NCI-H345 (cell line): ENCODE data around the gene MRPL19.

Experiments used
- DNase-seq: peaks from one replicate; lab custom pipeline; 2025; lab: John Stamatoyannopoulos, UW

MRPL19 gene

GRCh38 chr2:75737961-75738360 lies 91.4 kb downstream of the MRPL19 start:
- no peak for DNase-seq
